Sigmoid colon (tissue), 4 donors: ENCODE measurements around the gene ENTHD1.
"Not testable (repeated sequence)": the region's sequence is repeated elsewhere in the genome, so short reads cannot be mapped to it uniquely, and the experiment has no call there.

ENCODE experiments used
- CTCF ChIP-seq, 4 experiments: fragments of 450-650 bp in 3 of 4; fragments of 200-600 bp in 1 of 4; IDR thresholded peaks; one replicate each; pipeline ENCODE4 v1.5.1; 2016 to 2019; ENCODE audit warnings: antibody characterized with exemption in 4 of 4, mild to moderate bottlenecking in 3 of 4, moderate library complexity in 2 of 4
- EP300 ChIP-seq, 4 donors: sonication (generic); formaldehyde crosslinking; IDR thresholded peaks; one replicate each; pipeline ENCODE4 v1.6.1; 2017; ENCODE audit warnings: antibody characterized with exemption in 4 of 4
- POLR2A ChIP-seq, 2 donors: fragments of 450-650 bp; IDR thresholded peaks; one replicate each; pipeline ENCODE4 v1.6.1; 2016; ENCODE audit warnings: antibody characterized with exemption in 2 of 2, mild to moderate bottlenecking in 2 of 2, moderate library complexity in 2 of 2
- POLR2AphosphoS5 ChIP-seq, 4 donors: sonication (generic); formaldehyde crosslinking; IDR thresholded peaks; one replicate each; pipeline ENCODE4 v1.6.1; 2017; ENCODE audit warnings: antibody characterized with exemption in 4 of 4

- TF ChIP-seq CTCF, EP300, POLR2AphosphoS5, POLR2A (IDR thresholded peaks at IDR 0.05): not testable (repeated sequence)
These were observed 3.6 kb downstream of the ENTHD1 start for GRCh38 chr22:39889924-39890323.
